MG63 (cell line): Measurements from ENCODE around the gene ITGB5. TPM values are rescaled to one million over a fixed set of nuclear protein-coding genes. Genes with fewer than 3 reads are reported as not detected.
"Not testable (repeated sequence)": the region's sequence is repeated elsewhere in the genome, so short reads cannot be mapped to it uniquely, and the experiment has no call there.

Experiments
- DNase-seq: peaks from one replicate; pipeline ENCODE4 v3.0.0-alpha.2; 2020
- H3K27me3 ChIP-seq: fragments of 250-450 bp; sonication (Bioruptor Pico); 2 replicates; pipeline ENCODE4 v1.5.1; 2020; ENCODE audit warnings: mild to moderate bottlenecking, moderate library complexity
- H3K36me3 ChIP-seq: fragments of 250-450 bp; sonication (Bioruptor Pico); 2 replicates; pipeline ENCODE4 v1.5.1; 2020; ENCODE audit warnings: mild to moderate bottlenecking, moderate library complexity
- H3K4me3 ChIP-seq: fragments of 250-450 bp; sonication (Bioruptor Pico); 2 replicates; pipeline ENCODE4 v1.5.1; 2020; ENCODE audit warnings: mild to moderate bottlenecking, moderate library complexity
- H3K9me3 ChIP-seq: fragments of 250-450 bp; sonication (Bioruptor Pico); 2 replicates; pipeline ENCODE4 v1.5.1; 2020; ENCODE audit warnings: mild to moderate bottlenecking, moderate library complexity
- total RNA-seq: library from RNA; depleted of rRNA; stranded (reverse); fragments of >200 nt; shearing (Covaris generic); gene quantifications from 2 replicates; pipeline ENCODE4 v1.2.3, GENCODE V29; 2014; ENCODE audit warnings: low replicate concordance

Gene ITGB5
- total RNA-seq, 1 experiment from 2014 or later: 121 TPM

DNA sequence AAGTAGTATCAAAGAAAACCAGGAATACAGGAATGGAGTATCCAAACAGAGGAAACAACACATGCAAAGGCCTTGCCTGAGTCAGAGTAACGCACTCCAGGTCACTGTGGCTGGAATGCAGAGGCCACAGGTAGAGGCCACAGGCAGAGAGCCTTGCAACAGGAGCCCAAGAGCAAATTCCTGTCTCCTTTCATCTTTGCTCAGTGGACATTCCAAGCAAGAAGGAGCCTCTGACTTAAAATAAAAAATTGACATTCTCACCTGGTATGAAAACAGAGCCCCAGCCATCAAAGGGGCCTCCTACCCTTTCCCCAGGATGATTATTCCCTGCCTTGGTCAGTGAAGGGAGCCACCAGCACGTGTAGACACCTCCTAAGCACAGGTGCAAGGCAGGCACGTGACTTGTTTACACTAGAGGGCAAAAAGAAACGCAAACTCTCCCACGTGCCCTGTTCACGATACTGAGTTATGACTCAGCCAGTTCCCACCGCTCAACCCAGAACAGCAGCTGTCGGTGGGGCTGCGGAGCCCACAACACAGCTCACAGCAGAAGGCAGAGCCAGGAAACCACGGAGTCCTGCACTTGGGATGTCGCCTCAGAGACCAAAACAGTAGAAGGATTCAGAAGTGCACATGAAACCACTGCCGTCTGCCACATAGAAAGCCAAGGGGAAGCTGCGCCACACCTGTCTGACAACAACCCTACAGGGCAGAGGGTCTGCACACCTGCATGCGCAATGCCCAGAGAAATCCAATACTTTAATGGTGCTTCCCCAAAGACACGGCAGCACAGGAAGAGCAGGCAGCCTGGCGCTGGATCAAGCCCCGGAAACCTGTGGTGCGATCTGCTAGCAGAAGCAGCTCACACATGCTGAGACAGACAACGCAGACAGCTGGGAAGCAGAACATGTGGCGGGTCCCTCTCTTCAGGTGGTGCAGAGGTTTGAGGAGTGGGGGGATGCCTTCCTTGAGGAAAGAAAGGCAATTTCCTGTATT lies 52.1 kb downstream of the ITGB5 start:
- no peaks in the 10 kb centered on the region for H3K27me3 ChIP-seq
- DNase-seq: no peak
- H3K9me3 ChIP-seq: no peaks in the 10 kb centered on the region
- no peak overlapping the region for H3K4me3 ChIP-seq
- peaks cover 6% of the 10 kb centered on the region; the same call in 1 of the 2 replicates for H3K36me3 ChIP-seq

DNA sequence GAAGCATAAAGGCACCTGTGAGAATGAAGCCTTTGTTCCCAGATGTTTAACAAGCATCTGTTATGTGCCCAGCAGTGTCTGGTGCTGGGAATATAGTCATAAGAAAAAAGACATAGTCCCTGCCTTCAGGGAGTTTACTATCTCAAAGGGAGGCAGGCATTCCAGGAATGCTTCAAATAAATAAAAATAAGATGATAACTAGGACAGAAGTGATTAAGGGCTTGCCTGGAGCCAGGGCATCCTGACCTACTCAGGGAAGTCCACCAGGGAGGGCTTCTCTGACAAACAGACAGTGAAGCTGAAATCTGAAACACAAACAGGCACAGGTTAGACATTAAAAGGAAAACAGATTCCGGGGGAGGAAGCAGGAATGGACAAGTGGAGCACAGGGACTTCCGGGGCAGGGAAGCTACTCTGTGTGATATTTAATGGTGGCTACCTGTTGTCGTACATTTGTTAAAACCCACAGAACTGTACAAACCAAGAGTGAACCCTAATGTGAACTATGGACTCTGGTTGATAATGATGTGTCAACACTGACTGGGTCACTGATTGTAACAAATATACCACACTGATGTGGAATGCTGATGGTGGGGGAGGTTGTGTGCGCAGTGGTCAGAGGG lies 53.3 kb downstream of the ITGB5 start:
- Histone ChIP-seq H3K27me3 (no peaks in the 10 kb centered on the region), H3K36me3 (peaks cover 4% of the 10 kb centered on the region; the same call in 1 of the 2 replicates), H3K9me3 (no peaks in the 10 kb centered on the region), H3K4me3 (no peak overlapping the region)
- DNase-seq: no peak

DNA sequence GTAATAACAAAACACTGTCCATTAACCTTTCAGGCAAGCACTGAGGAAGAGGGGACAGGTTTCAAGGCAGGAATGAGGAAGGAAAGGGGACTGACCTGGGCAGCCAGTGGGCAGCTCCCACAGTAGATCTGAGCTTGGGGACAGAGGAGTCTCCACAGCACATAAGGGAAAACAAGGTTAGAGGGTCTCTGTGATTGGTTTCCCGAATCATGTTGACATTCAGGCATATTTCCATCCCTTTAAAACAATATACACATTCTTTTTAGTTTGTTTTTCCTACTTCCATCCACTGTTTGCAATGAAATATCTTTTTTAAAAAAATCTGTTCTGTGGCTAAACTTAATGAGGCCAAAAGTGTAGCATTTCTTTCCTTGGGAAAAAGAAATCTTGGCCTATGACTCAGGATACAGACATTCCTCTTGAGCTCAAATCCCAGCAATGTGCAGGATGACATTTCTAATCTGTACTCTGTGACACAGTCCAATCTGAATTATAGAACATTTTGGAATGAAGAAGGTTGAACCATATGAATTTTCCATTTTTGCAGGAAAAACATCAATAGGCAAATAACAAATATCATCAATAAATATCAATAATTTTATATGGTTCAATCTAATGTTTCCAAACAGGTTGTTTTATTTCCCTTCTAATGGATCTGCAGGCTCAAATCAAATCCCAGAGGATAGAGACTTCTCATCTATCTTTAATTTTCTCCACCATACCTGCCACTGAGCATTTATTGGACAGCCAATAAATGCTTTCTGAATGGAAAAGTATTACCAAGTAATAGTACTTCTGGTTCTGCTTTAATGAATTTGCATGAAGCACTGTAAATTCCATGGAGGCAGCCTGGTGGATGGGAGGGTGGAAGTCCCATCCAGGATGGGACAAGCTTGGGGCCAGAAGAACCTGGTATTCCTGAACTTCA lies 54.1 kb downstream of the ITGB5 start:
- H3K27me3 ChIP-seq: no peaks in the 10 kb centered on the region
- DNase-seq: no peak
- H3K4me3 ChIP-seq: no peak overlapping the region
- peaks cover 4% of the 10 kb centered on the region; the same call in 1 of the 2 replicates for H3K36me3 ChIP-seq
- H3K9me3 ChIP-seq: no peaks in the 10 kb centered on the region

DNA sequence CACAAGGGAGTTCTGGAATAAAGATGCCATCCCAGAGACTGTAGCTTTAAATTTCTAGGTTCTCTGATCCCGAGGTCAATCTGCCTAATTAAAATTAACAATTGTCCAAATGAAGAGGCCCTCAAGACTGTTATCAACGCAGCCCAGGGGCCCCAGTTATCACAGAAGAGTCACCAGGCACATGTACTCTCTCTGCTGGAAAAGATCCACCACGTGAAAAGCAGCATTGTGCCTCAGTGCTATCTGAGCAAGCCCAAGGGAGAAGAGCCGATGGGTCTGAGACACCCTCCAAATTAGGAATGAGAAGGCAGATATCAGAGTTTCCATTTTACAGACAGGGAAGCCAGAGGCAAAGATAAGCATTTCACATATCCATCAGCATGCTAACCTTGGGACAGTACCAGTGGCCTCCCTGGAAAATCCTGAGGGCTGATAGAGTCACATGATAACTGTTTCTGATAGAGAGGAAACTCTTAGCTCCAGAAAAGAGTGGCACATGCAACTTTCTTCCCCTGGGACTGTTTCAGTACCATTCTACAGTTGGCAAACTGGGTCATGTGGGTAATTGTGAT lies 55.5 kb downstream of the ITGB5 start:
- Histone ChIP-seq H3K27me3 (no peaks in the 10 kb centered on the region), H3K4me3 (no peak overlapping the region), H3K36me3 (peaks cover 4% of the 10 kb centered on the region; the same call in 1 of the 2 replicates), H3K9me3 (no peaks in the 10 kb centered on the region)
- no peak for DNase-seq

DNA sequence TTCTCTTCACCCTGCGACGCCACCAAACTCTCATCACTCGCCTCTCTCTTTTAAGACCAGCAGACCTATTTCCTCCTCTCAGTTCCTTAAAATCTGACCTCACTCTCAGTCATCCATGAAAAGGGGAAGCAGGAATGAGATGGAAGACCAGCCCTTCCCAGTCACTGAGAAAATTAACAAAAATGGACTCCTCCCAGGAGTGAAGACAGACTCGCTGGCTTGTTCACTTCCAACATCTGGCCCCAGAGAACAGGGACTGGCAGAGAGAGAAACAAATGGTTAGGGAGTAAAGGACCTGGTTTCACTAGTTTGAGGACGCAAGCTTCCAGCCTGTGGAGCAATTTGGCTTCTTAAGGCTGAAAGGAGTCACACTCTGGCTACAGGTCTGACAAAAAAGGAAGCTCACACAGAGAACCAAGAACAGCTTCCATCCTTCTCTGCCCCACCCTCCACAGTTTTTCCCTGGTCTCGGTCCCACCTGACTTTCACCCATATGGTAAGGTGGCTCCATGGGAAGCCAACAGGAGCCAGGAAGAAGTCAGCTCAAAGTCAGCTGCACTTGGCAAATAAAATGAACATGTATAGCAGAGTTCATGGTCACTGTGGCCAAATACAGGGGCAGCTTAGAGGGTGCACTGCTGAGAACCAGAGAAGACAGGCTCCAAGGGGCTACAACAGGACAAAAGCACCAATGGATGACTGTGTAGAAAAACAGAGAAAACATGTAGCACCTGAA lies 57.2 kb downstream of the ITGB5 start:
- no peaks in the 10 kb centered on the region for H3K9me3 ChIP-seq
- DNase-seq: no peak
- H3K27me3 ChIP-seq: no peaks in the 10 kb centered on the region
- H3K4me3 ChIP-seq: no peak overlapping the region
- H3K36me3 ChIP-seq: peaks cover 4% of the 10 kb centered on the region; the same call in 1 of the 2 replicates

DNA sequence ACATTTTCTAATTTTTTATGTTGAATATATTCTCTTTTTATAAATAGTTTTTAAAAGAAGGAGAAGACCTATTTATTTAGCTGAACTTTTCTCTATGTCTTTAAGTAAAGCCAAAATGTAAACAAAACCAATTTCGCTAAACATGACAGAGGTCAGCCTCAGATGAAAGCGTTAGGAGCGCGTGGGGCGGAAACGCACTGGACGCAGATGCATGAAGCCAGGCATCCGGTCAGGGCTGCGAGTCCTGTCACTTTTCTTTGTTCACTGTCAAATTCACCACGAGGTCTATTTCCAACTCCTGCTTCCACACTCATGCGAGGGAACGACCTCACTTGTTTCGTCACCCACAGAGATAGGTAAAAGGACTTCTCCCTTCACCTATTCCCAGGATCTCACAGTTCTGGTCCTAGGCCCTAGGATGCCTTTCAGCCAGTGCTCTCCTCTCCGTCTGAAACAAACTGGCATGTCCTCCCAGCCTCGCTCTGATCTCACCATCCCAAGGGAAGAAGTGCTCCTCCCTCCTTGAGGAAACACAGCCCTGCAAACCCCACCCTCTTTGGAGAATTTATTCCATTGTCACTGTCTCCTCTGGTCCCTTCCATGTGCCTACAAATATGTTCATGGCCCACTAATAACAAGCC lies 57.9 kb downstream of the ITGB5 start:
- Histone ChIP-seq H3K36me3 (peaks cover 4% of the 10 kb centered on the region), H3K27me3 (no peaks in the 10 kb centered on the region), H3K4me3 (no peak overlapping the region), H3K9me3 (no peaks in the 10 kb centered on the region)
- no peak for DNase-seq

DNA sequence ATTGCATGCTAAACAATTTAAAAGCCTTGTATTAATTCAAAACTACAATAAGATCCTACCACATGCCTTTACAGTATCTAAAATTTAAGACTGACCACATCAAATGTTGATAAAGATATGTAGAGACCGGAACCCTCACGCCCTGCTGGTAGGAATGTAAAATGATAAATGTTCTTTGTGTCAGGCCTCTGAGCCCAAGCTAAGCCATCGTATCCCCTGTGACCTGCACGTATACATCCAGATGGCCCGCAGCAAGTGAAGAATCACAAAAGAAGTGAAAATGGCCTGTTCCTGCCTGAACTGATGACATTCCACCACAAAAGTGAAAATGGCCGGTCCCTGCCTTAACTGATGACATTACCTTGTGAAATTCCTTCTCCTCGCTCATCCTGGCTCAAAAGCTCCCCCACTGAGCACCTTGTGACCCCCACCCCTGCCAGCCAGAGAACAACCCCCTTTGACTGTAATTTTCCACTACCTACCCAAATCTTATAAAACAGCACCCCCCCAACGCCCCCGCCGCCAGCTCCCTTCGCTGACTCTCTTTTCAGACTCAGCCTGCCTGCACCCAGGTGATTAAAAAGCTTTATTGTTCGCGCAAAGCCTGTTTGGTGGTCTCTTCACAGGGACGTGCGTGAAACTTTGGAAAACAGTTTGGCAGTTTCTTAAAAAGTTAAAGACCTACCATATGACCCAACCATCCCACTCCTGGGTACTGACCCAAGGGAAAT lies 59.5 kb downstream of the ITGB5 start:
- not testable (repeated sequence) for H3K9me3 ChIP-seq, H3K4me3 ChIP-seq, H3K27me3 ChIP-seq, H3K36me3 ChIP-seq, DNase-seq

DNA sequence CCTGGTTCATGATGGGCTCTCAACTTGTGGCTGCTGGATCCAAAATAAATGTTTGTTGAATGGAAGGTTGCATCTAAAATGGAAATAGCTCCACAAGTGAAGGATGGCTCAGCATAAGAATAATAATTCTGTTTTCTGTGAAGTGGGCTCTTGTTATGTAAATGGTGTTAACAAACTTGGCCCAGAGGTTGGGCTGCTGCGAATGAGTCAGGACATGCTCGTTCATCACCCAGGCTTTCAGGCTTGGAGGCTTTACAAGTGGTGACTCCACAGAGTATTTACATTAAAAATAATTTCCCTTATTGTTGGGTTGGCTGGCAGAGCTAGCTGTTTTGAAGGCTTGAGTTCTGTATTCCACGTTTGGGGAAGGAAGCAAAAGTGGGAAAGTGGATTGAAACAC lies 60.5 kb downstream of the ITGB5 start:
- Histone ChIP-seq H3K36me3 (no peaks in the 10 kb centered on the region; the same call in none of the 2 replicates), H3K4me3 (no peak overlapping the region), H3K27me3 (no peaks in the 10 kb centered on the region), H3K9me3 (no peaks in the 10 kb centered on the region)
- peak; percentile 90 for DNase-seq

DNA sequence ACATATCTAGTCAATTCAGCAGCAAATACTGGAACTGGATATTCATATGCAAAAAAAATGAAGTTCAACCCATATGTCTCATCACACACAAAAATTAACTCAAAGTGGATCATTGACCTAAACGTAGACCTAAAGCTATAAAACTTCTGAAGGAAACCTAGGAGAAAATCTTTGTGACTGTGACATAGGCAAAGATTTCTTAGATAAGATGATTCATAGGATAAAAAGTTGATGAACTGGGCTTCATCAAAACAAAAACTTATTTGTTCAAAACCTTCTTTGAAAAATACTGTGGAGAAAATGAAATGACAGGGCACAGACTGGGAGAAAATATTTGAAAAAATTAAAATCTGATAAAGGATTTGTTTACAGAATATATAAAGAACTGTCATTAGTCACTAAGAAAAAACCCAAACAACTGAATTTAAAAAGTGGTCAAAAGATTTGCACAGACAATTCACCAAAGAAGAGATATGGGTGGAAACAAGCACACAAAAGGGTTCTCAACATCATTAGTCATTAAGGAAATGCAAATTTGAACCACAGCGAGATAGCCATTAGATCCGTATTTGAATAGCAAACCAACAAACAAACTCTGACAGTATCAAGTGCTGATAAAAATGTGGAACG lies 62.8 kb downstream of the ITGB5 start:
- Histone ChIP-seq H3K27me3 (no peaks in the 10 kb centered on the region), H3K9me3 (no peaks in the 10 kb centered on the region), H3K4me3 (no peak overlapping the region), H3K36me3 (peaks cover 3% of the 10 kb centered on the region)
- DNase-seq: no peak

DNA sequence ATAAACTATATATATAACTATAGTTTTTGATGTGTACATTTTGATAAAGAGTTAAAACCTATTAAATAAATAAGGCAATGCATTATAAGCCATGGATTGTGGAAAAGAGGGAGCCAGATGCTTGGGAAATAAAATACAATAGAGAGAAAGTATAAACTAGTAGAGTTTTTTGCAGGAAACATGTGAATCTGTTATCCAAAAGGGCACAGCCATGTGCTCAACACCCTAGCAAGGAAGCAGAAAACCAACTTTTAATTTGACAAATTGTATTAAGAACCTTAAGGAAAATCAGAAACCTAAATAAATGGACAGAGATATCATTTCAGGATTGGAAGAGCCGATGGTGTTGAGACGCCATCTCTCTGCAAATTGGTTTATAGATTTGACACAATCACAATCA lies 63.5 kb downstream of the ITGB5 start:
- DNase-seq: no peak
- Histone ChIP-seq H3K9me3 (no peaks in the 10 kb centered on the region), H3K27me3 (no peaks in the 10 kb centered on the region), H3K4me3 (no peak overlapping the region), H3K36me3 (peaks cover 3% of the 10 kb centered on the region)

DNA sequence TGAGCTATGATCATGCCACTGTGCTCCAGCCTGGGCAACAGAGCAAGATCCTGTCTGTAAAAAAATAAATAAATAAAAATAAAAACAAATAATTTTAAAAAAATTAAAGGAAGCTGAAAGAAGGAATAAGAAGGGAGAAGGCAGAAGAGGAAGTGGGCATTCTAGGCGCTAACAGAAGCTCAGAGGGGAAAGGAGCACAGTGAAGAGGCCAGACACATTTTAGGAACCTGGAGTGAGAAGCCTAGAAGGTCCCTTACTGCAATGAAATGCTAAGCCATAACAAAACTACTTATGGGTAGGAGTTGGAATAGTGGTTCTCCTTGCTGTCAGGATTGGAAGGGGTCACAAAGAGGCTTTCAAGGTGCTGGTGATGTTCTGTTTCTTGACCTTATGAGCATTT lies 64.0 kb downstream of the ITGB5 start:
- Histone ChIP-seq H3K27me3 (no peaks in the 10 kb centered on the region), H3K36me3 (peaks cover 3% of the 10 kb centered on the region), H3K9me3 (no peaks in the 10 kb centered on the region), H3K4me3 (no peak overlapping the region)
- DNase-seq: no peak

DNA sequence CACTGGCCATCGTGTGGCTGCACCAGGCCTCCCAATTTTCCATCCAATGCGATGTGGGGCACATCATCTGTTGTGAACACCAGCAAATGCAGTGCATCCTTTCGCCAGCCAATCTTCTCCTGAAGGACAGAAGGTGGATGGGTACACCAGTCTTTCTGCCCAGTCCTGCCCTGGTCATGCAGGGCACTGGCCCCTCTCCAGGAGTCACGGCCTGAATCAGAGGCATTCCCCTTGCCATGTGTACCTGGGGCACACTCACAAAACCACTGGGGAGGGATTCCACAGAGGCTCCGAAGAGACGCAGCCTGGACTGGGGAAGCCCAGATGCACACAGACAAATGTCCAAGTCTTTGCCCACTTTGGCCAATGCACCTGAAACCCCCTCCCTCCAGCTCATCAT lies 65.8 kb downstream of the ITGB5 start:
- no peak for DNase-seq
- Histone ChIP-seq H3K36me3 (peaks cover 7% of the 10 kb centered on the region), H3K27me3 (no peaks in the 10 kb centered on the region), H3K4me3 (no peak overlapping the region), H3K9me3 (no peaks in the 10 kb centered on the region)

DNA sequence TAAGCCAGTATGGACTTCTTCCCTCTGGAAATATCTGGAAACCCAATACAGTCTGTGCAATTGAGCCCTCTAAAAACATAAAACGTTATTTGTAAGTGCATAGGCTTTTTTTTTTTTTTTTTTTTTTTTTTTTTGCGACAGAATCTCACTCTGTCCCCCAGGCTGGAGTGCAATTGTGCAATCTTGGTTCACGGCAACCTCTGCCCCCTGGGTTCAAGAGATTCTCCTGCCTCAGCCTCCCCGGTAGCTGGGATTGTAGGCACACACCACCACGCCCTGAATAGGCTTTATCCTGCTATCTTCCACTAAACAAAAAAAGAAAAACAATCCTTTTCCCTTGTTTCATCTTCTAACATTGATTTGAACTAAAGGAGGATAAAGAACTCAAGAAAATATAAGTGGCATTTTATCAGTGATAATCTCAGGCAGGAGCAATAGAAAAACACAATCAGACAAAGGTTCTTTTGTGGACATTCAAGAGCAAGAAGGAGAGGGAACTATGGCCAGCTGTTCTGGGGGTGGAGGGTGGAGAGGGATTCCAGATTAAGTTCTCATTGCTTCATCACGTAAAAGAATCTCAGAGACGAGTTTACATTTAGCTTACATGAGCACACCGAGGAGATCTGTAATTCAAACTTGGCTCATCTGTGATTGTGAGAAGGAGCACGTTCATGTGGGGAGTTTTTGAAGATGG lies 68.6 kb downstream of the ITGB5 start:
- Histone ChIP-seq H3K9me3 (no peaks in the 10 kb centered on the region), H3K4me3 (no peak overlapping the region), H3K36me3 (peaks cover 9% of the 10 kb centered on the region), H3K27me3 (no peaks in the 10 kb centered on the region)
- DNase-seq: peak; percentile 21

DNA sequence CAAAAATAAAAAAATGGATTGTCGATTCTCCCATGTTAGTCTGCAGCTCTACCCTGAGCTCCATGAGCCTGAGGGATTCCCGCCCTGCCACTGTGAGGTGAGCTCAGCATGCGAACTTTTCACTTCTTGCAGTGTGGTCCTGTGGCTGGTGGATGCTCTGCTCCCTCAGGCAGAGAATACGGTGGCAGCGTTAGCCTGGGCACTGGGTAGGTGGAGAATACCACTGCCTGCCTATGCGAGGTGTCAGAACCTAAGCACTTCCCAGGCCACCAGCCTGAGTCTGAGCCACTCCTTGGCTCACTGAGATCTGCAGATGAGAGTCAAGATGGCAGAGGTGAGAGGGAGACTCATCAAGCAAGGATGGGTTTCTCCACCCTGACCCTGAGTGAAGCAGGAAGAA lies 70.1 kb downstream of the ITGB5 start:
- H3K9me3 ChIP-seq: no peaks in the 10 kb centered on the region
- H3K36me3 ChIP-seq: peaks cover 9% of the 10 kb centered on the region
- H3K4me3 ChIP-seq: no peak overlapping the region
- no peak for DNase-seq
- H3K27me3 ChIP-seq: no peaks in the 10 kb centered on the region
